ENCODE results near the gene CRYBB3.
"Not testable (repeated sequence)": the region's sequence is repeated elsewhere in the genome, so short reads cannot be mapped to it uniquely, and the experiment has no call there.

GRCh38 chr22:25255169-25255568, 55.5 kb downstream of the CRYBB3 start:
- TF ChIP-seq POLR2A, CTCF (IDR thresholded peaks at IDR 0.05): not testable (repeated sequence)

Measured in testis (tissue), 2 donors.